ENCODE data around the gene CNKSR3.

The CNKSR3 gene

DNA sequence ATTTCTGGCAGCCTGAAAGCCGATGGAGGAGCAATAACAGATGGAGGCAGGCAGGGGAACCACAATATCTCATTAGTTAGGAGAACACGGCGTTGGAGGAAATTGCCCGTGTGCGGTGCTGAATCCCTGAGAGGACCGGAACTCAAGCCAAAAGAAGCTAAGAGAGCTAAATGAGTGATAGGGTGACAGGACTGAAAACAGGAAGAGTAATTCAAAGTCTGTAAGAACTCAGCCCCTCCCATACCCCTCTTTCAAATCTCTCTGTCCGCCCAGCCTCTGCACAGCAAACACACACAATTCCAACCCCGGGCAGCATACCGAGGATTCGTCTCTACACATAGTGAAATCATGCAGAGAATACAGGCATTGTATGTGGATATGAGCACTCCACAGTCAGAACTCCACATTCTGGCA is 151.3 kb downstream of the CNKSR3 start:
- no peak for DNase-seq (ENCODE audit: low spot score)
- TF ChIP-seq, protein P1, sequence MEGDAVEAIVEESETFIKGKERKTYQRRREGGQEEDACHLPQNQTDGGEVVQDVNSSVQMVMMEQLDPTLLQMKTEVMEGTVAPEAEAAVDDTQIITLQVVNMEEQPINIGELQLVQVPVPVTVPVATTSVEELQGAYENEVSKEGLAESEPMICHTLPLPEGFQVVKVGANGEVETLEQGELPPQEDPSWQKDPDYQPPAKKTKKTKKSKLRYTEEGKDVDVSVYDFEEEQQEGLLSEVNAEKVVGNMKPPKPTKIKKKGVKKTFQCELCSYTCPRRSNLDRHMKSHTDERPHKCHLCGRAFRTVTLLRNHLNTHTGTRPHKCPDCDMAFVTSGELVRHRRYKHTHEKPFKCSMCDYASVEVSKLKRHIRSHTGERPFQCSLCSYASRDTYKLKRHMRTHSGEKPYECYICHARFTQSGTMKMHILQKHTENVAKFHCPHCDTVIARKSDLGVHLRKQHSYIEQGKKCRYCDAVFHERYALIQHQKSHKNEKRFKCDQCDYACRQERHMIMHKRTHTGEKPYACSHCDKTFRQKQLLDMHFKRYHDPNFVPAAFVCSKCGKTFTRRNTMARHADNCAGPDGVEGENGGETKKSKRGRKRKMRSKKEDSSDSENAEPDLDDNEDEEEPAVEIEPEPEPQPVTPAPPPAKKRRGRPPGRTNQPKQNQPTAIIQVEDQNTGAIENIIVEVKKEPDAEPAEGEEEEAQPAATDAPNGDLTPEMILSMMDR (IDR thresholded peaks at IDR 0.05; ENCODE audit: extremely low read depth, missing control alignments) = no peak

DNA sequence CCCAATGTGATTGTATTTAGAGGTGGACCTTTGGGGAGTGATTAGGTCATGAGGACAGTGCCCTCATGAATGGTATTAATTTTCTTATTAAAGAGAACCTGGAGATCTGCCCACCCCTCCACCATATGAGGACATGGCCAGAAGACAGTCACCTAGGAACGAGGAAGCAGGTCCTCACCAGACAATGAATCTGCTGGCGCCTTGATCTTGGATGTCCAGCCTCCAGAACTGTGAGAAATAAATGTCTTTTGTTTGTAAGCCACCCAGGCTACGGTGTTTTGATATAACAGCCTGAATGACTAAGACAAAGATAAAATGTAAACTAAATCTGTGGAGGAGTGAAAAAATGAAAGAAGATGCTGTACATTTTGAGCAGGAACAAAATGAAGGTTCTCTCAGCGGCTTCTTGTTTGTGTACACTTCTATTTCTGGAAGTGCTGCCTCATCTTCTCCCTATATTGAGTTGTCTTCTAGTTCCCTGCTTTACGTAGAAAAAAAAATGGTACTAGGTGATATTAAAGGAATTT is 152.4 kb downstream of the CNKSR3 start:
- TF ChIP-seq, protein P1 (IDR thresholded peaks at IDR 0.05; ENCODE audit: extremely low read depth, missing control alignments) = no peak

GRCh38 chr6:154356690-154357089 is 153.8 kb downstream of the CNKSR3 start, which contains the start of gene IPCEF1:
Gene IPCEF1 (minus strand): TSS chr6:154356803. CDS start chr6:154265947, 90,856 bp downstream.
- no peak for DNase-seq (ENCODE audit: low spot score)
- TF ChIP-seq, protein P1 (IDR thresholded peaks at IDR 0.05; ENCODE audit: extremely low read depth, missing control alignments) = no peak

More for the DNA sequence above, 152.4 kb downstream of the CNKSR3 start:
- no peak for DNase-seq (ENCODE audit: low spot score)

GRCh38 chr6:154356113-154356512 is 154.4 kb downstream of the CNKSR3 start:
- DNase-seq (ENCODE audit: low spot score) = no peak
- TF ChIP-seq, protein P1 (IDR thresholded peaks at IDR 0.05; ENCODE audit: extremely low read depth, missing control alignments) = no peak

DNA sequence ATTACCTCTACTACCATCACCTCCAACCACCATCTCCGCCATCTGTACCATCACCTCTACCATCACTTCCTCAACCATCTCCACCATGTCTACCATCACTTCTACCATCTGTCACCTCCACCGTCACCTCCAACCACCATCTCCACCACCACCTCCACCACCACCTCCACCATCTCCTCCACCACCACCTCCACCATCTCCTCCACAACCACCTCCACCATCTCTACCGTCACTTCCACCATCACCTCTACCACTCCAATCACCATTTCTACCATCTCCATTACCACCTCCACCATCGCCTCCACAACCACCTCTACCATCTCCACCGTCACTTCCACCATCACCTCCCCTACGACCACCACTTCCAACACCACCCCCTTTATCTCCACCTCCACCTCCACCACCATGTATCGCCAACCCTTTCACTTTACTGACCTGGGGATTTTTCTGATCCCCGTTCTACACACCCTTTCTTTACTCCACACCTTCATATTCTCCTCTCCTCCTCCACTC is 156.2 kb downstream of the CNKSR3 start:
- TF ChIP-seq, protein P1 (IDR thresholded peaks at IDR 0.05; ENCODE audit: extremely low read depth, missing control alignments) = no peak

GRCh38 chr6:154353626-154354025 is 156.9 kb downstream of the CNKSR3 start:
- TF ChIP-seq, protein P1 (IDR thresholded peaks at IDR 0.05; ENCODE audit: extremely low read depth, missing control alignments) = no peak
- DNase-seq (ENCODE audit: low spot score) = no peak

More for the DNA sequence above, 156.2 kb downstream of the CNKSR3 start:
- no peak for DNase-seq (ENCODE audit: low spot score)

- DNase-seq (ENCODE audit: low spot score) = peak; percentile 70
- TF ChIP-seq, protein P1 (IDR thresholded peaks at IDR 0.05; ENCODE audit: extremely low read depth, missing control alignments) = no peak
Observed at GRCh38 chr6:154352898-154353585, 157.4 kb downstream of the CNKSR3 start.
